NCI-H1694 (cell line): ENCODE results near the gene ARHGAP15.
"Not testable (repeated sequence)": the region's sequence is repeated elsewhere in the genome, so short reads cannot be mapped to it uniquely, and the experiment has no call there.

Experiments
- DNase-seq: peaks from one replicate; lab custom pipeline; 2025; lab: John Stamatoyannopoulos, UW

The ARHGAP15 gene

DNA sequence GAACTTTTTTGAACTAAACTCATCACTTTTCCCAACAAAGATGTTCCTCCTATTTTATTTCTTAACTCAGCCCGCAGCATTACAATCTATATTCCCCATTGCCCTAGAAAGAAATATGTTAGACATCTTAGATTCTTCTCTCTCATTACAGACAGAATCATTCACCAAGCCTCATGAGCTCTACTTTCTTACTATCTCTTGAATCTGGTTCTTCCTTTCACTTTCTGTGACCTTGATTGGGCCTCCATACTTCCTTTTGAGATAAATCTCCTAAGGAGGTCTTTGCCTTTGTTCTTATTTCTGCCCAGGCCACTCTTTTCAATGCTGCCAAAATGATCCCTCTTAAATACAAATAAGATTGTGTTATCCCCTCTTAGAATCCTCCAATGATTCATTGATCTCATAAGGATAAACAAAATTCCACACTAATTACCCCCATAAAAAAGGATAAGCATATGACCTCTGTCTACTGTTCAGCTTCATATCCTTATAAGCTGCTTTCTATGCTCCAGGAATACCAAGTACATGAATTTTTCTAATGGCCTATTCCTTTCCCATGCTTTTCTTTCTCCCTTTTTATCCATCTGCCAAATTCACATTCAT lies 400.0 kb downstream of the ARHGAP15 start:
- DNase-seq, result no peak

DNA sequence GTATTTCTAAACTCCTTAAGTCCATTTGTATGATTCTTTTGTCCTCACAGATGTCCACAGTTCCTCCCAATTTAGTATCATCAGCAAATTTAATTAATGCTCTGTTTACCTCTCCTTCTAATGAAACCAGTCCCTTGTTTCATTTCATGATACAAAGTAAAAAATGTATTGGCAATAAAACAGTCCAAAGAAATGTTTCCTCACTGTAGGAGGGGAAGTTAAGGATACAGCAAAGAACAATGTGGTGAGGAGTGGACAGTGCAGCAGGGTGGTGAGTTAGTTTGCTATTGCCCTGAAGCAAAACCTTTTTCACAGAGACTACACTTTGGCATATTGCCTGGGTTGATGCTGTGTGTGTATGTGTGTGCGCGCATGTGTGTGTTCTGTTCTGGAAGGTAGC lies 401.5 kb downstream of the ARHGAP15 start:
- no peak for DNase-seq

DNA sequence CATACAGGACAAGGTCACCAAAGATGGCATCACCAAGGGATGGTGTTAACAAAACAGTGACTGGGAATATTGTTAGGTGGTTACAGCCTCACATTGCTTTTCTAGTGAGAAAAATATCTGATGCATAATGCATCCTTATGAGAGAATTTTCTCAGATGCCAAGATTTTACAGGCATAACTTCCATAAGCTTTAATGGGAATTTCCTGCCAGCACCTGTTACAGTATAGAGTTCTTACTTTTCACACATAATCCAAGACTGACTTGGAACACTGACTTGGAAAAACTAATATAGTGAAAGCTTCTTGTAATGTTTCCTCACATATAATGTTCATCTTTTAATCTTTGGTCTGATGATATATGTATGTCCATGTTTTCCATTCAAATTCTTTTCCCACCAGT lies 402.8 kb downstream of the ARHGAP15 start:
- no peak for DNase-seq

DNA sequence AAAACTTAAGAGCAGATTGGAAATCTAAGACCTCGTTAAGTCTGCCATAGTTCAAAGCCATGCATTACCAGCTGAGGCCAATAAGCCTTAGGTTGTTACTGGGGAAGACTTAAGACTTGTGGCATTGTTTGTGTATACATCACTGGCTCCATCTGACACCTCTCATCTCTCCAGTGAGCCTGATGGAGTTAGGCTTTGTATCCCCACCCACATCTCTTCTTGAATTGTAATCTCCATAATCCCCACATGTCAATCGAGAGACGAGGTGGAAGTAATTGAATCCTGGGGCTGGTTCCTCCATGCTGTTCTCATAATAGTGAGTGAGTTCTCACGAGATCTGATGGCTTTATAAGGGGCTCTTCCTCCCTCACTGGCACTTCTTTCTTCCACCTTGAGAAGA lies 404.6 kb downstream of the ARHGAP15 start:
- no peak for DNase-seq

DNA sequence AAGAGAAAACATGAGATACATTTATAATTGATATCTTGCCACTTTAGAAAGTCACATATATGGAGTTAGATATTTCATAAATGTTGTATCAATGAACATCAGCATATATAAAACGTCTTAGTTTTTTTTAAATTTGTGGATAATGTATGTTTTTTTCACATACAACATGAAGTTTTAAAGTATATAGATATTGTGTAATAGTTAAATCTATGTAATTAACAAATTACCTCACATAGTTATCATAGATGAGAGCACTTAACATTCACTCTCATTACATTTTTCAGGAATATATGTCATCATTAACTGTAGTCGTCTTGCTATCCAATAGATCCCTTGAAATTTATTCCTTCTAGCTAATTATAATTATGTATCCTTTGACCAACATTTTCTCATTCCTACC lies 406.6 kb downstream of the ARHGAP15 start:
- DNase-seq, result no peak

DNA sequence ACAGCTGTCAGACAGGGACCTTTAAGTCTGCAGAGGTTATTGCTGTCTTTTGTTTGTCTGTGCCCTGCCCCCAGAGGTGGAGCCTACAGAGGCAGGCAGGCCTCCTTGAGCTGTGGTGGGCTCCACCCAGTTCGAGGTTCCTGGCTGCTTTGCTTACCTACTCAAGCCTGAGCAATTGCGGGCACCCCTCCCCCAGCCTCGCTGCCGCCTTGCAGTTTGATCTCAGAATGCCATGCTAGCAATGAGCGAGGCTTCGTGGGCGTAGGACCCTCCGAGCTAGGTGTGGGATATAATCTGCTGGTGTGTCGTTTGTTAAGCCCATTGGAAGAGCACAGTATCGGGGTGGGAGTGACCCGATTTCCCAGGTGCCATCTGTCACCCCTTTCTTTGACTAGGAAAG lies 412.7 kb downstream of the ARHGAP15 start:
- not testable (repeated sequence) for DNase-seq

DNA sequence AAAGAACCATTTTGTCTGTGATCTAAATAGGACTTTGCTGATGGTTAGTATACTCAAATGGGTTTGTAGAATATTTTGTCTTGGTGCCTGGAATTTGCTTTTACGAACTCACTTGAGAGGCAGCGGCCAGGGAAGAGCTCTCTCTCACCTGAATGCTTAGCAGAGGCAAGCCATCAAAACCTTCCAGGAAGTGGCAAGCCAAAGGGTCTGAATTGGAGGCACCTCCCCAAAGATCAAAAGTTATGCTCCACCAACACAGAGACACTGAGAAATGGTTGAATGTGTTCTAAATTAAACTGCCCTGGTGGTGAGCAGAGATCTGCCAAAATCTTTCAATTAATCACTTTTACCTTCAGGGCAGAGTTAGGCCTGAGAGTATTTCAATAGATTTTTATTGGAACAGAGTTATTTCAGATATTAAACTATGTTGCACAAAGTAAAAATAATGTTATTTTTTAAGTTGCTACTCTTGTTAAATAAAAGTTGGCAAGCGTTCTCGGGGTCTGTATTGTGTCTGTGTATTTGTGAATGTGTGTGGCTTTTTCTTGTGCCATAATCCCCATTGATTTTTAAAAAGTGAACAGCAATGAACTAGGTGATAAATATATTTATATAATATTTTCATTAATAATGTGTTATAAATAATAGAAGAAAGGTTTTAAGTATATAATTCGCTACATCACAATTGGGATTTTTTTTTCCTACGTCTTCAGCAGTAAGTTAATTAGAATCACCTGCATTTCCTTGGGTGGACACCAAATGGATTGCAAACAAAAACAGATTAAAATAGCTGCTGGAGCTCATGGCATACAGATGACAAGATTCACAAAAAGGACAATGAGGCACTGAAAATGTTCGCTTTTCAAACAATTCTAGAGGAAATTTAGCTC lies 416.1 kb downstream of the ARHGAP15 start:
- DNase-seq, result no peak

DNA sequence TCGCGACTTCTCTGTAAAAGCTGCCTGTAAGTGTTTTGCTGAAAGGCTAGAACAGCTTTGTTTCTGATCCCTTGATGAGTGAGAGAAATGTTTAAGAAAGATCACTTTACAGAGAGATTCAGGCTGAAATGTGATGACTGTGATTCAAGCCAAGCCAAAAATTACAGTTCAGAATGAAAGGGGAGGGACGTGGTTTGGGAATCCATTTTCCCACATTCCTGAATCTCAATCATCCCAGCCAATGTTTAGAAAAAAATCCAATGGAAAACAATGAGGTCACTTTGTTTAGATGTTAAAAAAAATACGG lies 416.7 kb downstream of the ARHGAP15 start:
- no peak for DNase-seq

DNA sequence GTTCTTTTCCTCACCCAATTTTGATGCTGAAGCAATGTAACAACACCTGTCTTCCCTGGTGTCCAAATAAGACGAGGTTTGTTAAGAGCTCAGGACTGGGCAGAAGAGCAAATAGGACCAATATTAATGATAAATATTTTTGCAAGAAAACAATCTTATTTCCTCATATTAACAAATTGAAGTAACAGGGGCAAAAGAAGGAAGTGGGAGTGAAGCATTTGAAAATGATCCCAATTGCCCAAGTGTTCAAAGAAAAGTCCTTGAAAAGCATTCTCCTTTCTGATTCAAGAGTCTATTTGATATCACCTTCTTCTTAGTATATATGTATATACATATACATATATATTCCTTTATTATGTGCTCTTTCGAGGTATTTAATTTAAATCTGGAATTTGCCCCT lies 418.8 kb downstream of the ARHGAP15 start:
- no peak for DNase-seq

DNA sequence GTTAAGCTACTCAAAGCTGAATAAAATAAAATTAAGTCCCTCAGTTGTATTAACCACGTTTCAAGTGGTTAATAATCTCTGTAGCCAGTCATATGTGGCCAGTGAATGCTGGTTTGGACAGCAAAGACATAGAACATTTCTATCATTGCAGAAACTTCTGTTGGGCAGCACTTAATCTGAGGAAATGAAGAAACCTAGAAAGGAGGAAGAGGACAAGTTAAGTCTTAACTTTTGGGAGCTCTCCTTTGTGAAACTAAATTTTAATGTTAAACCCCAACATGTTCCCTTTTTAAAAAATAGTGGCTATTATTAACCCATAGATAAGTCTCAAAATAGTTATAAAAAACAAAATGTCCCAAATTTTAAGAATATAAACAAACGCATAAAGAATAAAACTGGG lies 421.3 kb downstream of the ARHGAP15 start:
- no peak for DNase-seq

DNA sequence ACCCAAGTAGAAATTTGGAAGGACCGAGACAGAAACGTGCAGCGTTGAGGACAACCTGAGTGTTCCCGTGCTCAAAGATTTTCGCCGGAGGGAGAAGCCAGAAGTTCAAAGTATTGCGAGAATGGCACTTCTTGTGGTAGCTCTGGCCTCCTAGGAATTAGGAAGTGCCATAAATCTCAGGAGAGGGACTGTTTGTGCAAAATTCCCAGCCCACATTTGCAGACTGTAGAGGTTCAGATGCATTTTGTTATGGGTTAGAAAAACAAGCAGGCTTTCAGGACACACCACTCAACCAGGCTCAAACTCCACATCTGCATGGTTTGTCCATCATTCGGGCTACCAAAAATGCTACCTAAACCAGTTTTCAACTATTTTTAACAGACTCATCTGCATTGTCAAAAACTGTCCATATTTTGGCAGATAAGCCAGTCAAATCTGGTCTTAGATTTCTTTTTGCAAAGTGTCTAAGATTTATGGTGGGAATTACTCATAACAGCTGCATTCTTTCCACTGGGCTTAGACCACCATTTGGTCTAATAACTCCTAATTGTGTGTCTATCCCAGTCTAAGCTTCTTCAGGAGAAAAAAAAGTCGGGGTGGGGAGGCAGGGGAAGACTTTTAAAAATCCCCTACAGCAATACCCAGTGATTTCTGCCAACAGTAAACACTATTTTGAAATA lies 422.9 kb downstream of the ARHGAP15 start:
- no peak for DNase-seq

DNA sequence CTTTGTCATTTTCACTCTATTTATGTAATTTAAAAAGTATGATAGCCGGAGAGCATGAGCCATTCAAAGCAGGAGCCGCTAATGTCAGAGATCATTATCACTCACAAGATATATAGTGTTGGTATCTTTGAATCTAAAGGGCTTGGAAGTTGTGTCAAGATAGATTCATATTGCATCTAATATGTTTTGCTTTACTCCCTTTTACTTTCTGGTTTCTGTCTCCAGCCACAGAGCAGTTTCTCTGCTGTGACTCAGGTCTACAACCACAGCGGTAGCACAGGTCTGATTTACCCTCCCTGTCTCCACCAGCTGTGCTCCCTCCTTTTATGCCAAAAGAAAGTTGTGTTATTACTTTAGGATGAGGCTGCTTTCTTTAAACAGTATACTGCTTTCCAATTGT lies 424.0 kb downstream of the ARHGAP15 start:
- no peak for DNase-seq

DNA sequence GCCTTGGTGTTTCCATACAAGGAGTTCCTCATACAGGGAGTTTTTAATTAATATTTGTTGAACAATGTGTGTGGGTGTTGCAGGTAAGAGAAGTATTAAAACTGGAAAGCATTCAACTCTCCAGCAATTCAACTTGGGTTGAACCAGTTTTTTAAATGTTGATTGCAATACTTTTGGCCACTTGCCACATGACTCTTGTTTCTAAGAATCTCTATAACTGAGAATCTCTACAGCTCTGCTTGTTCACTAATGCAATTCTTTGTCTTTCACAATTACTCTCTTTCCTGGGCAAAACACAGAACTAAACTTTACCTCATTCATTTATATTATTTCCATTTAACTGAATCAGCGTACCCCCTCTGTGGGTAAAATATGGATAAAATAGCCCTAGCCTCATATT lies 429.4 kb downstream of the ARHGAP15 start:
- no peak for DNase-seq

DNA sequence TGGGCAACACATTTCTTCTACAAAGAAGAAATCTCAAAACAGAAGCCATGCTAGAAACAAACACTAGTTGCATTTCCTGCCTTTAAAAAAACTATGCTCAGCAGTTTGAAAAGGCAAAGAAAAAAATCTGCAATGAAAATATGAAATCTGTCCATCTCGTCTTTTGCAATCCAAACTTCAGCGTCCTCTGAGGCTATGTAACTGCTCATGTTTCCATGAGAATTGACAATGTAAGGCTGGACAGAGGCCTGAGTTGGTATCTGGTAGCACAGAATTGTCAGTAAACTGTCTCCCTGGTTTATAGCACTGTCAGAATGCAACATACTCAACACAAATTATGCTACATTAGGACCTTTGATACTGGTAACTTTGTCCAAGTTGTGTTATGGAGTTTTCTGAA lies 429.9 kb downstream of the ARHGAP15 start:
- DNase-seq, result no peak

DNA sequence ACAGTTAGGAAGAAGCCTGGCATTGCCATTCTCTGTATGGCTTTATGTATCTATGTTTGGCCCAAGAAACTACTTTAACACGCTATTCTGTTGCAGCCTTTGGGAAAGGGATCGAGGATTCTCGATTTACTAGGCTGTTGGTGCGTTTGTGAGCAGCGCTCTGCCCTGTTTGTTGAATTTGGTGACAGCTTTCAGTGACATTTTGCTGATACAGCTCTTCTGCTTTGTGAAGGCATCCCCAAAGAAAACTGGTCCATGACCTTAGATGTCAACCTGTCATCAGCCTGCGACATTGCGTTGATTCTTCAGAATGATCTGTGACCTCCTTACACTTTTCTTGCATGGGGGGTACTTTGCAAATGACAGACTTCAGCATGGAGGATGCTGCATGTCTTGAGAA lies 431.5 kb downstream of the ARHGAP15 start:
- DNase-seq, result no peak

DNA sequence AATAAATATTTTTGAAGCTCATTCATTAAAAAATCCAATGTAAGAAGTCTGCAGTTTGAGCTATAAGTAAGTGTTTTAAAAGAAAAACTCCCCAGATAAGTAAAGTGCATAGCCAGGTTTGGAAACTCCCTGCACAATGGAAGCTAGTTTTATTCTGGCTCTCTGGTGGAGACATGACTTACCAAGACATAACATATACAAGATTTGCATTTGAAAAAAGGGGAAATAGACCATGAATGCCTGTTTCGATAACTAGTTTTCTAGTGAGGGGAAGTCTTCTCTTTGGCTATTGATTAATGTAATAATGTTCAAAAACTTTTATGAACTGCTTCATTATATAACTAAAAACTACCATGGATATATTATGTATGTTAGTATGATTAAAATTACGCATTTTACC lies 435.2 kb downstream of the ARHGAP15 start:
- no peak for DNase-seq

DNA sequence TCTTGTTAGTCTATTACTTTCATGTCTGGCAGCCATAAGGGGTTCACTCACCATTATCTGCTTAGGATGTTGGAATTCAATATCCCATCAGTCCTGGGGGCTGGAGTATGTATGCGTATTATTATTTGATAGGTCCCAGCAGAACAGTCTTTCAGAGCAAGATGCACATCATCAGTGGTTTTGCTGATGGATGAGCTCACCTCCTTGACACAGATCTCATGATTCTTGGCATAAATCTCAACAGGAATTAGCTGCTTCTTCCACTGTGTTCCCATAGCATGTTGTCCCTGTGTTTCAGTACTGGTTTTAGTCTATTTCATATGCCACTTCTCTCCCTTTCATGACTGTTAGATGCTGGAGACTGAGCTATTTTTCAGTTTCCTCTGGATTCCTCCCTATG lies 442.5 kb downstream of the ARHGAP15 start:
- DNase-seq, result no peak

DNA sequence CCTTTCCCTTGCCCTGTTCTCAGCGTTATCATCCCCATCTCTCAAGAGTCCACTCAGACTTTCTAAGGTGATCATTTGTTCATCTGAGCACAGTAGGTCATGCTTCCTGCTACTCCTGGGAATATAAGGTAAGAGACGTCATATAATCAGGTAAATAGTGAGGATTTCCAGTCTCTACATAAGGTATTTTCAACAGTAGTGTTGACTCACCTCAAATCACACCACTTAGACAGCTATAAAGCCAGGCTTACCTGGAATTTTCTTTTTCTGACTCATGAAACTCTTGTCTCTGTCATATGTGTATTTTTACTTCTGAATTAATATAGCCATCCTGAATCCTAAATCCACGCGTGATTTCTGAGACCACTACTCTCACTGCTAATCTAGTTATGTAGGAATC lies 443.2 kb downstream of the ARHGAP15 start:
- no peak for DNase-seq

DNA sequence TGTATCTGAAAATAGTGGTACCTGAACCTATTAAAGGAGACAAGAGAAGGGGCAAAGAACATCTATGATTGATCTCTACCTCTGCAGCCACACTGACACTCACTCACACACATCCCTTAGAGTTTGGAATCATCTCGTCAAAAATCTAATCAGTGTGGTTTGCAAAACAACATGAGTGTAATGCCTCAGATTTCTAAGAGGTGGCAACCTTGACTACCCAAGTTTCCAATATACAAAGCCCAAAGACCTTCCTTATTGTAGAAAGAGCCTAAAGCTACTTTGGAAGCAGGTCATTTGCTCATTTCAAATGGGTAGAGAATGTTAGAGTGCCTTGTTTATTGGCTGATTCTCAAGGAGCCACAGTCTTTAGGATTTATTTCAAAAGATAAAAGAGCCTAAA lies 444.9 kb downstream of the ARHGAP15 start:
- no peak for DNase-seq

DNA sequence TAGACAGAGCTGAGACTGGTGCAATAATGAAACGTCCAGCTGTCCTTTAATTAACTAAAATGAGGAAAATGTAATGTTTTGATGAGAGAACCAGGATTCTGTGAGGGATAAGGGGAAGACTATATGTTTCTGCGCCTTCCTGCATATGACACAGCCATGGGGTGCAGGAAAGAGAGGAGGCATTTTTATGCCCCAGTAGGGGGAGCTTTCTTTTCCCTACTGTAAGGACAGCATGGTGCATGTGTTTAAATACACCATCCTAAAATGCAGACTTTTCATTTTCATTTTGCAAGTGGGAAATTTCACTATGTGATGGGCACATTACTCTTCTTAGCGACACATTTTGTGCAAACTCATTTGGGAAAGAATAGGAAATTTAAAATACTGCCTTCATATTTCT lies 446.1 kb downstream of the ARHGAP15 start:
- DNase-seq, result no peak

DNA sequence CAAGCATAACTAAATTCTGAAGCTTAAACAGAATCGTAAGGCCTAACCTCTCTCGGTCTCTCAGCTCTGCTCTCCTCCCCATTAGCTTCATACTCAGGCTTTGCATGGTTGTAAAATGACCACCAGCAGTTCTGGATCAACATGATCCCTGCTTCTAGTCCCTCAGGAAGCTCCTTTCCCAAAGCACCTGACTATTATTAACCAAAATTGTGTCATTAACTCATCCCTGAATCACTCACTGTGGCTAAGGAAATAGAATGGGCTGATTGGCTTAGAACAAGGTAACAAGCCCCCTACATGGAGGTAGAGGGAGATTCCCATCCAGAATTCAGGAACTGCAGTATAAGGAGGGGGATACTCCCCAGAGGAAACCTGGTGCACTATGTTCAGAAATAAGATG lies 448.3 kb downstream of the ARHGAP15 start:
- no peak for DNase-seq

DNA sequence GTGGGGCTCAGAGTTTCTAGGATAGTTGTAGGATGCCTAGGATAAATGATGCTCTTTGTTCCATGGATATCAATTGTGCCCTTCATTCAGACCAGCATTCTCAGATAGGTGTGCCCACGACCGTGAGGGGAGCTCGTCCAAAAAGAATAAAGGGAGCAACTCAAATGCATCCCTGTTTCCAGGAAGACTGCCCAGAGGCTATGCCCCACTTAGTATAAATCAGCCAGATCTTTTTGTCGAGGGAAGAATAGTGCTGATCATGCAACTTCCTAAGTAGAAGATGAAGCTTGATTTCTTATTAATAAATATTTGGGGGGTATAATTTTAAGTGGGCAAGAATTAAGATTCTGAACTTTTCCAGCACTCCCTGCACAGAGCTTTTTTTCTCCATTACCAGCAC lies 450.2 kb downstream of the ARHGAP15 start:
- no peak for DNase-seq

DNA sequence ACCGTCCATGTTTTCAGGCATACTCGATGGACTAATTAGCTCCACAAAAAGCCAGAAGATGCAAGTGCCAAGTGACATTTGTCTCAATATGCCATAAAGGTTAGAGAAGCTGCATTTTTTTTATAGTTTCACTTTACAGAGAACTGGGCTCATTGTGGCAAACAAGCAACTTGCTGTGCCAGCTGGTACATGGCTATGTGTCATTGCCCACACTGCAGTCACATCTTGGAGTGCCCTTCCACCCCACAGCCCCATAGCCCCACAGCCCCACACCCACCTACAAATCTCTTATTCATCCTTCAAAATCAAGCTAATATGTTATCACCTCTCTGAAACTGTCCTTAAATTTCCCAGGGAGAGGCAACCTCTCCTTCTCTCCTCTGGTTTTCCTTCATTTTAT lies 451.9 kb downstream of the ARHGAP15 start:
- DNase-seq, result no peak
